NCI-H2029 treated with DMSO at 0.1 percent for 48 hours (cell line): Measurements from ENCODE around the gene C3orf20.
"Not testable (repeated sequence)": the region's sequence is repeated elsewhere in the genome, so short reads cannot be mapped to it uniquely, and the experiment has no call there.

ENCODE experiments used
- DNase-seq: peaks from one replicate; lab custom pipeline; 2025; lab: John Stamatoyannopoulos, UW

Gene C3orf20

DNA sequence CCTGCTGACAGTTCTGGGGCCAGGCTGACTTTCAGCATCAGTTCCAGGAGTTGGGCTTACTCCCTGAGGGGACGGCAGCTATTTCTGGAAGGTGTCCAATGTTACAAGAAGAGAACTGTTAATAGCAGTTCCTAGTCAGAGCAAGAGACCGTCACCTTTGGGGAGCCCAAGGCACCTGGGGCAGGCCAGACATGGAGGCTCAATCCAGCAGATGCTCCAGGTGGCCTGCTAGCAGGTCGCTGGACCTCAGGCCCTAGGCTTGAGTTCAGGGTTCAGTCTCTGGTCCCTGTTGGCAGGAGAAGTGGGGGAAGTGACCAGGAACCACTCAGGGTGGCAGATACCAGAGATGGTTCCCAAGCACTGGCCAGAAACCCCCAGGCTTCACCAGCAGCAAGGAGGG is 25.9 kb downstream of the C3orf20 start:
- no peak for DNase-seq

DNA sequence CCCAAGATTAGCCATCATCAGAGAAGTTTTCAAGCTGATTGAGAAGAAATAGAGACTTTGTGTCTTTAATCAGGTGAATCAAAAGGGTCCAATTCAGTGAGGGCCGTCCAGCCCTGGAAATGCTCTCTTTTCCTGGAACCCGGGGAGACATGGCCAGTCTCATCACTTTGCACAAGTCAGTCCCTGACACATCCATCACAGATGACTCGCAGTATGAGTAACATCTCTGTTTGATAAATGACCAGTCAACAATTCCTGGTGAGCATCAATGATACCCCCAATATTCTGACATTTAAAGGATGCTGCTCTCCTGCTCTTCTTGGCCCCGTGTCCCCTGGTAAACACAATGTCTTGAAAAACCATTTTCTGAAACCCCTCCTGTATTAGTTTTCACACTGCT is 26.7 kb downstream of the C3orf20 start:
- no peak for DNase-seq

- DNase-seq = no peak
Observed at GRCh38 chr3:14703128-14703750, 28.3 kb downstream of the C3orf20 start.

GRCh38 chr3:14703791-14704190 is 28.9 kb downstream of the C3orf20 start:
- DNase-seq = no peak

GRCh38 chr3:14706096-14706495 is 31.2 kb downstream of the C3orf20 start:
- DNase-seq = no peak

GRCh38 chr3:14716591-14716990 is 41.6 kb downstream of the C3orf20 start:
- DNase-seq = no peak

GRCh38 chr3:14717307-14717706 is 42.4 kb downstream of the C3orf20 start:
- no peak for DNase-seq

GRCh38 chr3:14718539-14718938 is 43.6 kb downstream of the C3orf20 start:
- DNase-seq = no peak

DNA sequence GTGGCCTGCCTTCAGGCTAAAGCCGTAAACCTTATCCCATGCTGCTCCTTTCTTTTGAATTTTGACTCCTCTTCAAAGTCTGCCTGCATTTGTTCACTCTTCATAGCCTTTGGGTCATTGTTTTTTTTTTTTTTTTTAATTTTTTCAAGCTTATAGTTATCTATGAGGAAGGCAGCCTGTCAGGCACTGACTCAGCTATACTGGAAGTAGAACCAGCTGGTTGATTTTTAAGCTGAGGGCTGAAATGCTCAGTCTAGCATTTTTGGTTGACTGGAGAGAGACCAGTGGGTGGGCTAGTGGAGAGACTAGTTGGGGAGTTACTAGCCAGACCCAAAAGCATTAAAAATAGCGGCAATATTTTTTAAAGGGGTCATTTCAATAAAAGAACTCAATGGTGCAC is 44.1 kb downstream of the C3orf20 start:
- no peak for DNase-seq

DNA sequence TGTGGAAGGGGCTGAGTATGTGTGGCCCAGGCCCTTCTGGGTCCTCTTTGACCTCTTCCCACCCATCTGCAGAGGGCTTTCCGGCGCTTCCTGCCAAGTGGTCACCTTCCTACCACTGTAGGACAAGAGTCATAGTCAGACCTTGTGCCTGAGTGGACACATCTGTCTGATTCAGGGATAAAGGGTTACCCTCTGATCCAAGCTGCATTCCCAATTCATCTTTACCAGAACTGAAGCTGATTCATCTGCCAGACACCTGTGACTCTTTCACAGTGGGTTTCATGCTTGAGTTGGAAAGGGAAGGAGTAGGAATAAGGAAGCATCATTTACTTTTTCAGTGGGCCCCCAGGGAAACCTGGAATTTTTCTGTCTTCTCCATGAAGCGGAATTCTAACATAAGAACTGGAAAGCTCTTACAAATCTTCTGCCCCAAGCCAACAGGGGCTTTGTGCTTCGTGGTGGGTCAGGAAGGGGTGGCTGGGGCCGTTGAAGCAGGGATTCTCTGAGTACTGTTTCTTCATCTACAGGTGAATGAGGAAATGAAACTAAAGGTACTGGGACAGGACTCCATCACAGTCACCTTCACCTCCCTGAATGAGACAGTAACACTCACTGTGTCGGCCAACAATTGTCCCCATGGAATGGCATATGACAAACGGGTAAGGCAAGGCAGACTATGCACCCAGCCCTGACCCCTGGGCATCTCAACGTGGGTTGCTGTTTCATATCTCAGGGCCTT is 46.4 kb downstream of the C3orf20 start:
- DNase-seq = no peak

DNA sequence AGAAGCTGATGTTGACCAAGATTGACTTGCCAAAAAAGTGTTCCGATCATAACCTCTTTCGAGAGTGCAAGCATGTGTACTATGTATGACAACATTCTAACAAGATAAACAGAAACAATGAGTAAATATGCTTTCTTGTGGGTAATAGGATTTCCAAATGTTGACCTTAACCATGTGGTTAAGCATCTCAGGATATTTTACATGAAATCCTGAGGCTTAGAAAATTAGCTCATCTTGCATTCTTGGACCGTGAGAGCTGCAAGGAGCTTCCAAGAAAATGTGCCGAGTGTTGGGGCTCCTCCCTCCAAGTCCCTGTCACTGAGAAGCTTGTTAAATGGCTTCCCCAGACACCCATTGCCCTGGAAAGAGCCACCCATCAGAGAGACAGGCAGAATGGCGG is 50.1 kb downstream of the C3orf20 start:
- no peak for DNase-seq

DNA sequence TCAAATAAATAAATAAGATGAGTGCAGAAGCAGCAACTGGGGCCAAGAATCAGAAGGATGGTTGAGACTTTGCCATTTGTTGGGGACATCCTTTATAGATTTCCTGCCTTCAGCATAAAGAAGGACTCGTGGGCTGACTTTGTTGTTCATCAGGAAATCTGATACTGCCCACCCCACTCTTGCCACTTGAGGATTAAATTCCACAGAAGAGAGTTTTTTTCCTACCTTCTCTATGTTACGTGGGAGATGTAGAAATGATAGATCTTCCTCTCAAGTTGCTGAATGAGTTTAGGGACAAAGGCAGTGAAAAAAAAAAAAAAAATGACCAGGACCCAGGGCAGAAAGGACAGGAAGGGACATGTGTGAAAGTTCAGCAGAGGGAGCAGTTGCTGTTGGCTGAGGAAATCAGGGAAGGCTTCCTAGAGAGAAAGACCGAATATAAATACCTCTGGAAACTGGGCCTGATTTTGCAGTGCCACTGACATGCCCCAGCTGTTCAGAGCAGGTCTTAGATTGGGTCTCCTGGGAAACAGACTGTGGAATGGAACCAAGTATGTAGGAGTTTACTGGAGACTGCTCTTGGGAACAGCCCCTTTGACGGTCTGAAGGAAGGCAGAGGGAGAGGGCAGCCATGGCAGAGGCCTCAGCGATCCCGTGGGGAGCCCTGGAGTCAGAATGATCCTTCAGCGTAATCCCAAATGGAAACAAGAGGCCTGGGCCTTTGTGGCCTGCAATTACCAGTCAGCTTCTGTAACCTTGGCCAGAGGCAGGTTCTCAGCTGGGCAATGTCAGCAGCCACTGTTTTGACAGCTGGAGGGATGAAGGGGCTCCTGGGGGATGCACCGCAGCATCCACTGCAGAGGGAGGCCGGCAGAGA is 50.9 kb downstream of the C3orf20 start:
- DNase-seq = no peak

DNA sequence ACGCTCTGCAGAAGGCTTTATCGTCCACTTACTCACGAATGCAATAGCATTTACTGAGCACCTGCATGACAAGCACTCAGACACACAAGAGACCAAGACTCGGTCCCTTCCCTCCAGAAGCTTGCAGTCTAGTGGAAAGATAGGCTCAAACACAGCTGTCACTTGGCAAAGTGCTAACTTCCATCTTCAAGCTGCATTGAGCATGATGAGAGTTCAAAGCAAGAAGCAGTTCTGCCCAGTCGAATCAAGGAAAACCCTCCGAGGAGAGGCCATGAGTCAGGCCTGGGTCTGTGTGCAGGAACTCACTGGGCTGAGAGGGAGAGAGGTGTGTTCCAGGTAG is 51.5 kb downstream of the C3orf20 start:
- DNase-seq = no peak

- DNase-seq = no peak
Observed at GRCh38 chr3:14728113-14728512, 53.2 kb downstream of the C3orf20 start.

DNA sequence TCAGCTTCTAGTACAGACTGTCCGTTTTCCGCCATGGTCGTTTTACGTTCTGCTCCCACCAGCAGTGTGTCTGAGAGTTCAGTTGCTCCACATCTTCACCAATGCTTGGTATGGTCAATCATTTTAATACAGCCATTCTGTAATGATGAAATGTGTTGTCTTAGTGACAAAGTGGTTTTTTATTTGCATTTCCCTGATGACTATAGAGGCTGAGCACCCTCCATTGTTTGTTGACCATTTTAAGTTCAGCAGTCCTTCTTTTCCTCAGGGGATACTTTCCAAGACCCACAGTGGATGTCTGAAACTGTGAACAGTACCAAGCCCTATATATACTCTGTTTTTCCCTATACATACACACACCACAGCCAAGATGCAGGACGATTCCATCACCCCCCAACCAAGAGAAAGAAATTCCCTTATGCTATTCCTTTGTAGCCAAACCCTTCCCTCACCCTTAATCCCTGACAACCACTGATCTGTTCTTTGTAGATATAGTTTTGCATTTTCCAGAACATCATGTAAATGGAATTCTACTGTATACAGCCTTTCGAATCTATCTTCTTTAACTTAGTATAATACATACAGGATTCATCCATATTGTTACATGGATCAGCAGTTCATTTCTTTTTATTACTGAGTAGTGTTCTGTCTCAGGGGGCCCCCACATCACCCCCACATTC is 55.9 kb downstream of the C3orf20 start:
- no peak for DNase-seq

GRCh38 chr3:14740983-14741382 is 66.0 kb downstream of the C3orf20 start:
- no peak for DNase-seq

GRCh38 chr3:14741510-14741909 is 66.6 kb downstream of the C3orf20 start:
- no peak for DNase-seq

GRCh38 chr3:14744556-14744955 is 69.6 kb downstream of the C3orf20 start:
- no peak for DNase-seq

DNA sequence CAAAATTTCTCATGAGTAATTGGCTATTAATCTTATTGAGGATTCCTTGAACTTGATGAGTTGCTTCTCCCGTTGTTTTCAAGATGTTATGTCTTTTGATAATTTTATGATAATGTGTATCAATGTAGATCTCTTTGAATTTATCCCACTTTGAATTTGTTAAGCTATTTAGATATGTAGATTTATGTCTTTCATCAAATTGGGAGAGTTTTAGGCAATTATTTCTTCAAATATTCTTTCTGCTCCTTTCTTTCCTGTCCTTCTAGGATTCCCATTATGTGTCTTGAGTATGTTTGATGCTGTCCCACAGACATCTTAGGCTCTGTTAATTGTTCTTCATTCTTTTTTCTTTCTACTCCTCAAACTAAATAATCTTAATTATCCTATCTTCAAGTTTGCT is 75.7 kb downstream of the C3orf20 start:
- DNase-seq = no peak

DNA sequence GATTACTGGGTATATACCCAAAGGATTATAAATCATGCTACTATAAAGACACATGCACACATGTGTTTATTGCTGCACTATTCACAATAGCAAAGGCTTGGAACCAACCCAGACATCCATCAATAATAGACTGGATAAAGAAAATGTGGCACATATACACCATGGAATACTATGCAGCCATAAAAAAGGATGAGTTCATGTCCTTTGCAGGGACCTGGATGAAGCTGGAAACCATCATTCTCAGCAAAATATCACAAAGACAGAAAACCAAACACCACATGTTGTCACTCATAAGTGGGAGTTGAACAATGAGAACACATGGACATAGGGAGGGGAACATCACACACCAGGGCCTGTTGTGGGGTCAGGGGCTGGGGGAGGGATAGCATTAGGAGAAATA is 78.0 kb downstream of the C3orf20 start:
- not testable (repeated sequence) for DNase-seq

DNA sequence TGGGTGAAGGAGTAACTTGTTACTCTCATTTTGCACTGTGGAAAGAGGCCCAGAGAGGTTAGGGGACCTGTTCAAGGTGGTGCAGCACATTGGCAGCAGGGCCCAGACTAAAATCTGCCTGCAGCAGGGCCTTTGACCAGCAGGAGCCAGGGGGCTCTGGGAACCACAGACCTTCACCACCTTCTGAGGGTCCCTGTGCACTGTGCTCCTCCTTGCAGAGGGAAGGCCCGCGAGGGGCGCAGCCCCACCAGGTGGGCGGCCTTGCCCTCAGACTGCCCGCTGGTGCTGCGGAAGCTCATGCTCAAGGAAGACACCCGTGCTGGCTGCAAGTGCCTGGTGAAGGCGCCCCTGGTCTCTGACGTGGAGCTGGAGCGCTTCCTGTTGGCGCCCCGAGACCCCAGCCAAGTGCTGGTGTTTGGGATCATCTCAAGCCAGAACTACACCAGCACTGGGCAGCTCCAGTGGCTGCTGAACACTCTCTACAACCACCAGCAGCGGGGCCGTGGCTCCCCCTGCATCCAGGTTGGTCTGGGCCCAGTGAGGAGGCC is 82.3 kb downstream of the C3orf20 start:
- no peak for DNase-seq

GRCh38 chr3:14758297-14758696 is 83.4 kb downstream of the C3orf20 start:
- DNase-seq = no peak
